Neural progenitor cell (in vitro differentiated cells): ENCODE data around the gene RBP7. TPM values are rescaled to one million over a fixed set of nuclear protein-coding genes. Genes with fewer than 3 reads are reported as not detected.

Source experiments
- DNase-seq: peaks from one replicate; pipeline ENCODE4 v3.0.0-alpha.2; 2016; ENCODE audit warnings: low spot score
- H2AFZ ChIP-seq: fragments of 200-600 bp; sonication (generic); replicated peaks from 2 replicates; pipeline ENCODE4 v1.6.1; 2016; ENCODE audit warnings: antibody characterized with exemption
- H3F3A ChIP-seq: fragments of 200-600 bp; sonication (generic); 2 replicates; pipeline ENCODE4 v1.6.1; 2016; ENCODE audit warnings: antibody characterized with exemption, low read depth
- H3K27ac ChIP-seq: fragments of 200-600 bp; sonication (generic); 2 replicates; pipeline ENCODE4 v1.5.1; 2016; ENCODE audit warnings: mild to moderate bottlenecking
- H3K27me3 ChIP-seq: fragments of 200-600 bp; sonication (generic); 2 replicates; pipeline ENCODE4 v1.6.1; 2016; ENCODE audit warnings: mild to moderate bottlenecking, moderate library complexity
- H3K36me3 ChIP-seq: fragments of 200-600 bp; sonication (generic); 2 replicates; pipeline ENCODE4 v1.5.1; 2016
- H3K4me1 ChIP-seq: fragments of 200-600 bp; sonication (generic); 2 replicates; pipeline ENCODE4 v1.6.1; 2016; ENCODE audit warnings: mixed run types
- H3K4me2 ChIP-seq: fragments of 200-600 bp; sonication (generic); 2 replicates; pipeline ENCODE4 v1.6.1; 2016
- H3K4me3 ChIP-seq: fragments of 200-600 bp; sonication (generic); 2 replicates; pipeline ENCODE4 v1.5.1; 2016
- H3K79me2 ChIP-seq: fragments of 200-600 bp; sonication (generic); 2 replicates; pipeline ENCODE4 v1.6.1; 2016; ENCODE audit warnings: low read depth
- H3K9ac ChIP-seq: fragments of 200-600 bp; sonication (generic); 2 replicates; pipeline ENCODE4 v1.6.1; 2016
- H3K9me3 ChIP-seq: fragments of 200-600 bp; sonication (generic); 2 replicates; pipeline ENCODE4 v1.5.1; 2016; ENCODE audit warnings: low read depth
- H4K20me1 ChIP-seq: fragments of 200-600 bp; sonication (generic); 2 replicates; pipeline ENCODE4 v1.6.1; 2016; ENCODE audit warnings: low read depth
- H3K27ac Mint-ChIP-seq: 3 replicates; pipeline ENCODE4 v1.8.0; 2021; ENCODE audit warnings: mixed read lengths
- H3K27me3 Mint-ChIP-seq: 2 replicates; pipeline ENCODE4 v1.8.0; 2022; ENCODE audit warnings: low read depth, mild to moderate bottlenecking, inconsistent platforms, moderate library complexity, mixed read lengths; ENCODE audit not compliant: insufficient read depth
- H3K36me3 Mint-ChIP-seq: 3 replicates; pipeline ENCODE4 v1.8.0; 2021; ENCODE audit warnings: mixed read lengths
- H3K4me1 Mint-ChIP-seq: 3 replicates; pipeline ENCODE4 v1.8.0; 2021; ENCODE audit warnings: mixed read lengths
- H3K4me3 Mint-ChIP-seq: 3 replicates; pipeline ENCODE4 v1.8.0; 2021; ENCODE audit warnings: mild to moderate bottlenecking, moderate library complexity, mixed read lengths
- H3K9me3 Mint-ChIP-seq: 3 replicates; pipeline ENCODE4 v1.8.0; 2020; ENCODE audit warnings: mixed read lengths
- EZH2 ChIP-seq: fragments of 200-600 bp; sonication (generic); IDR thresholded peaks from 2 replicates; pipeline ENCODE4 v1.6.1; 2017; ENCODE audit warnings: antibody characterized with exemption, mild to moderate bottlenecking, moderate library complexity
- EZH2phosphoT487 ChIP-seq: fragments of 200-600 bp; sonication (generic); IDR thresholded peaks from 2 replicates; pipeline ENCODE4 v1.6.1; 2017; ENCODE audit warnings: antibody characterized with exemption
- total RNA-seq: library from RNA; depleted of rRNA; stranded (reverse); fragments of >200 nt; gene quantifications from 2 replicates; pipeline ENCODE4 v1.2.3, GENCODE V29; 2015; ENCODE audit warnings: low replicate concordance
- TF ChIP-seq, protein P1 (sequence below): fragments of 200-600 bp; sonication (generic); IDR thresholded peaks from 2 replicates; pipeline ENCODE4 v1.5.1; 2017; ENCODE audit warnings: antibody characterized with exemption, mild to moderate bottlenecking

The RBP7 gene
- total RNA-seq, 1 donor from 2014 or later: not detected

DNA sequence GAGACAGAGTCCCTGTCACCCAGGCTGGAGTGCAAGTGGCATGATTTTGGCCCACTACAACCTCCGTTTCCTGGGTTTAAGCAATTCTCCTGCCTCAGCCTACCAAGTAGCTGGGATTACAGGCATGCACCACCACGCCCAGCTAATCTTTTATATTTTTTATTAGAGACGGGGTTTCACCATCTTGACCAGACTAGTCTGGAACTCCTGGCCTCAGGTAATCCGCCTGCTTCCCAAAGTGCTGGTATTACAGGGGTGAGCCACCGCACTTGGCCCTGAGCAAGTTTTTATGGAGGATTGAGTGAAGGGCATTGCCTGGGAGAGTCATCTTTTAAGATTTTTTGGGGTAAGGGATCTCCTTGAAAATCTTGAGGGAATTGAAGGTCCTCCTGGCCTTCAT, 64.2 kb downstream of the RBP7 start:
- no peaks in the 10 kb centered on the region for H3K9me3 ChIP-seq

GRCh38 chr1:10063878-10064277, 66.8 kb downstream of the RBP7 start:
- H3K27me3 ChIP-seq: no peaks in the 10 kb centered on the region
- H3K36me3 Mint-ChIP-seq: no peaks in the 10 kb centered on the region
- H4K20me1 ChIP-seq: peaks cover 37% of the 10 kb centered on the region
- H3K27ac Mint-ChIP-seq: peak overlapping the region; percentile 6
- peaks cover 3% of the 10 kb centered on the region for H3F3A ChIP-seq
- H3K36me3 ChIP-seq: no peaks in the 10 kb centered on the region
- no peak for DNase-seq
- H3K4me3 Mint-ChIP-seq: no peak overlapping the region
- H3K9me3 ChIP-seq: no peaks in the 10 kb centered on the region
- H2AFZ ChIP-seq: no peak overlapping the region
- H3K4me1 ChIP-seq: peaks cover 16% of the 10 kb centered on the region
- H3K27ac ChIP-seq: no peak overlapping the region
- TF ChIP-seq EZH2phosphoT487 (no peak), EZH2 (no peak)
- TF ChIP-seq, protein P1, sequence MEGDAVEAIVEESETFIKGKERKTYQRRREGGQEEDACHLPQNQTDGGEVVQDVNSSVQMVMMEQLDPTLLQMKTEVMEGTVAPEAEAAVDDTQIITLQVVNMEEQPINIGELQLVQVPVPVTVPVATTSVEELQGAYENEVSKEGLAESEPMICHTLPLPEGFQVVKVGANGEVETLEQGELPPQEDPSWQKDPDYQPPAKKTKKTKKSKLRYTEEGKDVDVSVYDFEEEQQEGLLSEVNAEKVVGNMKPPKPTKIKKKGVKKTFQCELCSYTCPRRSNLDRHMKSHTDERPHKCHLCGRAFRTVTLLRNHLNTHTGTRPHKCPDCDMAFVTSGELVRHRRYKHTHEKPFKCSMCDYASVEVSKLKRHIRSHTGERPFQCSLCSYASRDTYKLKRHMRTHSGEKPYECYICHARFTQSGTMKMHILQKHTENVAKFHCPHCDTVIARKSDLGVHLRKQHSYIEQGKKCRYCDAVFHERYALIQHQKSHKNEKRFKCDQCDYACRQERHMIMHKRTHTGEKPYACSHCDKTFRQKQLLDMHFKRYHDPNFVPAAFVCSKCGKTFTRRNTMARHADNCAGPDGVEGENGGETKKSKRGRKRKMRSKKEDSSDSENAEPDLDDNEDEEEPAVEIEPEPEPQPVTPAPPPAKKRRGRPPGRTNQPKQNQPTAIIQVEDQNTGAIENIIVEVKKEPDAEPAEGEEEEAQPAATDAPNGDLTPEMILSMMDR: no peak
- H3K27me3 Mint-ChIP-seq: no peaks in the 10 kb centered on the region
- no peaks in the 10 kb centered on the region for H3K9me3 Mint-ChIP-seq
- peaks cover 97% of the 10 kb centered on the region for H3K79me2 ChIP-seq
- H3K9ac ChIP-seq: no peak overlapping the region
- no peak overlapping the region for H3K4me3 ChIP-seq
- no peak overlapping the region for H3K4me2 ChIP-seq
- peaks cover 17% of the 10 kb centered on the region for H3K4me1 Mint-ChIP-seq

More for the DNA sequence above, 64.2 kb downstream of the RBP7 start:
- Mint-ChIP-seq H3K4me3 (no peak overlapping the region), H3K36me3 (peaks cover 6% of the 10 kb centered on the region), H3K4me1 (peaks cover 21% of the 10 kb centered on the region), H3K27me3 (no peaks in the 10 kb centered on the region), H3K9me3 (no peaks in the 10 kb centered on the region), H3K27ac (no peak overlapping the region)
- Histone ChIP-seq H4K20me1 (peaks cover 51% of the 10 kb centered on the region), H3K79me2 (peaks cover 97% of the 10 kb centered on the region), H3K9ac (no peak overlapping the region), H3K36me3 (no peaks in the 10 kb centered on the region), H3K4me1 (peaks cover 16% of the 10 kb centered on the region), H2AFZ (no peak overlapping the region), H3K4me2 (no peak overlapping the region), H3K27ac (no peak overlapping the region), H3K4me3 (no peak overlapping the region), H3K27me3 (no peaks in the 10 kb centered on the region), H3F3A (peaks cover 3% of the 10 kb centered on the region)
- TF ChIP-seq, protein P1: no peak
- TF ChIP-seq EZH2 (no peak), EZH2phosphoT487 (no peak)
- no peak for DNase-seq

DNA sequence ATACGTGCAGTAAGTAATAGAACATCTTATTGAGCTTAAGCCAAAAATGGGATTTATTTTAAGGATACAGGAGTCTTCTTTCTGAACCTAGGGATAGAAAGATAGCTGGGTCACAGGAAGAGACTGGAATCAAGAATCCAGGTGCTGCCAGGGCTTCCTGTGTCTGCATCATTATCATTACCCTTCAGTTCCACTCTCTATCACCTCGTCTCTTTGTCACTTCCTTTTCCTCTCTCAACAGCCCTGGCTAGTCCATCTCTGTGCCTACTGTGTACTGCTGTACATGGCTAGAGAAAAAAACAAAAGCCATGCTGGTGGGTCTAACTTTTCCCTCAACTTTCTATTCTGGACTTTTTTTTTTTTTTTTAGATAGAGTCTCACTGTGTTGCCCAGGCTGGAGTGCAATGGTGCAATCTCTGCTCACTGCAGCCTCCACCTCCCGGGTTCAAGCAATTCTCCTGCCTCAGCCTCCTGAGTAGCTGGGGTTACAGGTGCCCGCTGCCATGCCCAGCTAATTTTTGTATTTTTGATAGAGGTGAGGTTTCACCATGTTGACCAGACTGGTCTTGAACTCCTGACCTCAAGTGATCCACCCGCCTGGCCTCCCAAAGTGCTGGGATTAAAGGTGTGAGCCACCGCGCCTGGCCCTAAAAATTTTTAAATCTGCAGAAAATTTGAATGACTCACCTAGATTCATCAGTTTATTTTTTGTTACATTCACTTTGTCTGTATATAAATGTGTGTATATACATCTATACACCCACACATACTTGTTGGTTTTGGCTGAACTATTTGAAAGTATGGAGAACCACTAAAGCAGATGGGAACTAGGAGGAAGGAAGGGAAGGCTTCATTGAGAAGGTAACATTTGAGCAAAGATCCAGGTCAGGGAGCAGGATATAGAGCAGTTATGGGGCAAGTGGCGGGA, 67.7 kb downstream of the RBP7 start:
- Histone ChIP-seq H2AFZ (no peak overlapping the region), H3K27me3 (no peaks in the 10 kb centered on the region), H3K4me3 (no peak overlapping the region), H3K4me1 (peaks cover 9% of the 10 kb centered on the region), H3K79me2 (peaks cover 97% of the 10 kb centered on the region), H4K20me1 (peaks cover 36% of the 10 kb centered on the region), H3F3A (no peaks in the 10 kb centered on the region), H3K36me3 (no peaks in the 10 kb centered on the region), H3K9me3 (no peaks in the 10 kb centered on the region), H3K4me2 (no peak overlapping the region), H3K27ac (no peak overlapping the region), H3K9ac (no peak overlapping the region)
- Mint-ChIP-seq H3K36me3 (peaks cover 2% of the 10 kb centered on the region), H3K4me3 (no peak overlapping the region), H3K4me1 (peaks cover 11% of the 10 kb centered on the region), H3K9me3 (no peaks in the 10 kb centered on the region), H3K27ac (peak overlapping the region; percentile 10), H3K27me3 (no peaks in the 10 kb centered on the region)
- TF ChIP-seq, protein P1: no peak
- TF ChIP-seq EZH2: no peak
- TF ChIP-seq EZH2phosphoT487: no peak
- no peak for DNase-seq
